Frontal cortex (tissue), 4 donors: ENCODE measurements around the gene KLHDC8A. TPM values are rescaled to one million over a fixed set of nuclear protein-coding genes. Genes with fewer than 3 reads are reported as not detected.
A peak's percentile ranks its signal among the peaks of the same experiment; 100 is the strongest.

ENCODE experiments used
- DNase-seq, 2 donors: peaks; one replicate each; pipeline ENCODE4 v3.0.0; 2012; ENCODE audit warnings: low spot score in 2 of 2
- FAIRE-seq: peaks from 2 replicates; lab custom pipeline; 2012; peaks lifted over from hg19 to GRCh38; lab: Jason Lieb, UNC
- total RNA-seq: library from RNA; depleted of rRNA; stranded (reverse); fragments of >200 nt; gene quantifications from one replicate; pipeline ENCODE4 v1.2.3, GENCODE V29; 2014
- donor health status: control.
- donor health status: control.
- donor health status: control.

Gene KLHDC8A
- total RNA-seq, 1 donor from 2014 or later = 16.7 TPM

- DNase-seq (no peak), FAIRE-seq (no peak)
Observed at GRCh38 chr1:205348554-205349487, 7.9 kb downstream of the KLHDC8A start.

GRCh38 chr1:205346956-205347574 lies 9.7 kb downstream of the KLHDC8A start:
- no peak for DNase-seq
- no peak for FAIRE-seq

- FAIRE-seq (no peak), DNase-seq (no peak)
Observed at GRCh38 chr1:205345761-205346160, 11.0 kb downstream of the KLHDC8A start.

- FAIRE-seq = no peak
- DNase-seq = peak in 1 of 2 donors; percentile 60
Observed at GRCh38 chr1:205344066-205344928, 12.4 kb downstream of the KLHDC8A start.

GRCh38 chr1:205343431-205344065 lies 13.2 kb downstream of the KLHDC8A start:
- DNase-seq (no peak), FAIRE-seq (no peak)

GRCh38 chr1:205342986-205343385 lies 13.7 kb downstream of the KLHDC8A start:
- no peak for DNase-seq
- FAIRE-seq = no peak

GRCh38 chr1:205340676-205341075 lies 16.0 kb downstream of the KLHDC8A start:
- no peak for DNase-seq
- no peak for FAIRE-seq

- no peak for DNase-seq
- no peak for FAIRE-seq
Observed at GRCh38 chr1:205339717-205340116, 17.0 kb downstream of the KLHDC8A start.

GRCh38 chr1:205339197-205339702 lies 17.5 kb downstream of the KLHDC8A start:
- FAIRE-seq (no peak), DNase-seq (no peak)

GRCh38 chr1:205338011-205338410 lies 18.7 kb downstream of the KLHDC8A start:
- DNase-seq = no peak
- FAIRE-seq = no peak

GRCh38 chr1:205337481-205337880 lies 19.2 kb downstream of the KLHDC8A start:
- no peak for FAIRE-seq

GRCh38 chr1:205335692-205336091 lies 21.0 kb downstream of the KLHDC8A start:
- FAIRE-seq = no peak
- DNase-seq = peak; percentile 65 to 85

More at GRCh38 chr1:205337481-205337880, 19.2 kb downstream of the KLHDC8A start:
- DNase-seq = no peak

- no peak for FAIRE-seq
- no peak for DNase-seq
Observed at GRCh38 chr1:205332015-205332791, 24.5 kb downstream of the KLHDC8A start.

GRCh38 chr1:205330150-205330549 lies 26.6 kb downstream of the KLHDC8A start:
- DNase-seq (no peak), FAIRE-seq (no peak)

GRCh38 chr1:205329719-205330118 lies 27.0 kb downstream of the KLHDC8A start:
- FAIRE-seq = no peak
- DNase-seq = no peak

- FAIRE-seq = no peak
- DNase-seq = no peak
Observed at GRCh38 chr1:205328476-205328875, 28.2 kb downstream of the KLHDC8A start.

- DNase-seq (no peak), FAIRE-seq (no peak)
Observed at GRCh38 chr1:205326812-205327466, 29.8 kb downstream of the KLHDC8A start.

- FAIRE-seq = no peak
- peak; percentile 60 to 68 for DNase-seq
Observed at GRCh38 chr1:205325334-205325884, 31.3 kb downstream of the KLHDC8A start.
